Keratinocyte (primary cell): ENCODE measurements around the gene EMP1.

Experiments used
- CTCF ChIP-seq, 3 experiments: IDR thresholded peaks in 1 of 3; conservative IDR thresholded peaks in 1 of 3; optimal IDR thresholded peaks in 1 of 3; 2 replicates in 2 of 3; 3 replicates in 1 of 3; pipeline versions ENCODE3 to v1.5.1; 2011; ENCODE audit warnings: low read length in 3 of 3, mild to moderate bottlenecking in 3 of 3, moderate library complexity in 2 of 3, control low read depth in 1 of 3, inconsistent platforms in 1 of 3; ENCODE audit not compliant: insufficient read depth in 2 of 3; ENCODE audit errors: extremely low read depth in 1 of 3
- EZH2 ChIP-seq: IDR thresholded peaks from one replicate; pipeline ENCODE4 v1.6.1; 2012; ENCODE audit warnings: inconsistent platforms, mild to moderate bottlenecking, low read length, moderate library complexity

GRCh38 chr12:13218641-13219040 is 22.1 kb downstream of the EMP1 start:
- TF ChIP-seq CTCF (optimal IDR thresholded peaks at IDR 0.05 in 1 of 3, IDR thresholded peaks at IDR 0.05 in 1 of 3, conservative IDR thresholded peaks at IDR 0.05 in 1 of 3; ENCODE audit: extremely low read depth in 1 of 3, insufficient read depth in 2 of 3, low read length in 3 of 3), result no peak
- no peak for TF ChIP-seq EZH2
